HepG2 (cell line): ENCODE measurements around the gene LRIG1.

Experiments used
- CEBPB ChIP-seq: IDR thresholded peaks from 2 replicates; pipeline ENCODE4 v1.6.1; 2011; ENCODE audit warnings: low read depth, low read length, improper control_type of control experiment, borderline replicate concordance
- ERF ChIP-seq: IDR thresholded peaks from 2 replicates; pipeline ENCODE4 v1.6.1; 2018; ENCODE audit warnings: missing biosample characterization, missing genetic modification reagents
- MXD4 ChIP-seq: IDR thresholded peaks from 2 replicates; pipeline ENCODE4 v1.6.1; 2016; ENCODE audit warnings: mild to moderate bottlenecking, missing biosample characterization, missing genetic modification reagents
- NONO ChIP-seq, 2 experiments: fragments of 450-650 bp in 1 of 2; sonication (generic) in 1 of 2; formaldehyde crosslinking in 1 of 2; IDR thresholded peaks in 1 of 2; conservative IDR thresholded peaks in 1 of 2; 2 replicates each; pipeline versions ENCODE4 v1.6.1 to v1.8.0; 2017 to 2022; ENCODE audit warnings: mild to moderate bottlenecking in 1 of 2, missing genetic modification reagents in 1 of 2, moderate library complexity in 1 of 2
- RELA ChIP-seq: sonication (generic); formaldehyde crosslinking; IDR thresholded peaks from 2 replicates; pipeline ENCODE4 v1.4.0; 2020; ENCODE audit warnings: missing genetic modification reagents
- RFX3 ChIP-seq: IDR thresholded peaks from 2 replicates; pipeline ENCODE4 v1.6.1; 2016; ENCODE audit warnings: missing biosample characterization, missing genetic modification reagents
- SUZ12 ChIP-seq: fragments of 150-350 bp; IDR thresholded peaks from 2 replicates; pipeline ENCODE4 v1.6.1; 2014; ENCODE audit warnings: low read depth, low read length
- TCF12 ChIP-seq, 2 experiments: fragments of 450-650 bp in 1 of 2; sonication (generic) in 1 of 2; formaldehyde crosslinking in 1 of 2; IDR thresholded peaks; 2 replicates each; pipeline versions ENCODE4 v1.6.1 to v1.8.0; 2017 to 2022; ENCODE audit warnings: antibody characterized with exemption in 1 of 2, mild to moderate bottlenecking in 1 of 2, missing genetic modification reagents in 1 of 2, moderate library complexity in 1 of 2
- TRIM24 ChIP-seq: sonication (generic); formaldehyde crosslinking; IDR thresholded peaks from 2 replicates; pipeline ENCODE4 v1.8.0; 2022; ENCODE audit warnings: mild to moderate bottlenecking, missing genetic modification reagents
- ZNF354B ChIP-seq: sonication (generic); formaldehyde crosslinking; IDR thresholded peaks from 2 replicates; pipeline ENCODE4 v1.8.0; 2022; ENCODE audit warnings: mild to moderate bottlenecking, missing genetic modification reagents
- TF ChIP-seq, protein P1 (sequence below): sonication (generic); formaldehyde crosslinking; IDR thresholded peaks from 2 replicates; pipeline ENCODE4 v1.4.0; 2020; ENCODE audit warnings: missing genetic modification reagents
- TF ChIP-seq, protein P2 (sequence below): sonication (generic); formaldehyde crosslinking; IDR thresholded peaks from 2 replicates; pipeline ENCODE4 v1.5.0; 2020; ENCODE audit warnings: mild to moderate bottlenecking, missing genetic modification reagents, moderate library complexity

DNA sequence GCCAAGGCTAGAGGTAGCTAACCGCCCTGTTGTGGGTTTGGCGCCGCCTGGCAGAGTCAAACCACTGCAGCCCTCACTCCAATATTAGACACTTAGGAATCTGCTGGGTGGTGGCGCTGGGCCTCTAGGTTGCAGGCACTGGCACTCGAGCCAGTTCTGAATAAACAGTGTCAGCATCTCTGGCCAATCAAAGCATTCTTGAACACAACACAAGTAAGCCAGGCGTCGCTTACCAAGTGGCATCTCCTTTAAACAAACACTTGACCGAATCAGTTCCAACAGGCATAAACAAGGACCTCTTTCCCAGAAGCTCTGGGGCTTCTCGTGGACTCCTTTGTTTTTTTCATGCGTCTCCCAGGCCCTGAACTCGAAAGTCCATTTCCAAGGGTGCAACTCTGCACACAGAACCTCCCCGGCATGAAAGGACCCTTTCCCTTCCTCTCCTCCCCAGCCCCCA lies 82.3 kb downstream of the LRIG1 start:
- TF ChIP-seq RELA (CRISPR knock-in tag) (no peak), MXD4 (CRISPR knock-in tag) (no peak), ERF (CRISPR knock-in tag) (no peak), SUZ12 (no peak), TCF12 (IDR thresholded peaks at IDR 0.05) (no peak), TCF12 (CRISPR knock-in tag; IDR thresholded peaks at IDR 0.05) (no peak), TRIM24 (CRISPR knock-in tag) (no peak), ZNF354B (CRISPR knock-in tag) (no peak), CEBPB (no peak), NONO (IDR thresholded peaks at IDR 0.05) (no peak), NONO (CRISPR knock-in tag; conservative IDR thresholded peaks at IDR 0.05) (no peak), RFX3 (no peak)
- TF ChIP-seq, protein P1, sequence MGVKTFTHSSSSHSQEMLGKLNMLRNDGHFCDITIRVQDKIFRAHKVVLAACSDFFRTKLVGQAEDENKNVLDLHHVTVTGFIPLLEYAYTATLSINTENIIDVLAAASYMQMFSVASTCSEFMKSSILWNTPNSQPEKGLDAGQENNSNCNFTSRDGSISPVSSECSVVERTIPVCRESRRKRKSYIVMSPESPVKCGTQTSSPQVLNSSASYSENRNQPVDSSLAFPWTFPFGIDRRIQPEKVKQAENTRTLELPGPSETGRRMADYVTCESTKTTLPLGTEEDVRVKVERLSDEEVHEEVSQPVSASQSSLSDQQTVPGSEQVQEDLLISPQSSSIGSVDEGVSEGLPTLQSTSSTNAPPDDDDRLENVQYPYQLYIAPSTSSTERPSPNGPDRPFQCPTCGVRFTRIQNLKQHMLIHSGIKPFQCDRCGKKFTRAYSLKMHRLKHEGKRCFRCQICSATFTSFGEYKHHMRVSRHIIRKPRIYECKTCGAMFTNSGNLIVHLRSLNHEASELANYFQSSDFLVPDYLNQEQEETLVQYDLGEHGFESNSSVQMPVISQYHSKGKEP (CRISPR knock-in tag) = no peak
- TF ChIP-seq, protein P2, sequence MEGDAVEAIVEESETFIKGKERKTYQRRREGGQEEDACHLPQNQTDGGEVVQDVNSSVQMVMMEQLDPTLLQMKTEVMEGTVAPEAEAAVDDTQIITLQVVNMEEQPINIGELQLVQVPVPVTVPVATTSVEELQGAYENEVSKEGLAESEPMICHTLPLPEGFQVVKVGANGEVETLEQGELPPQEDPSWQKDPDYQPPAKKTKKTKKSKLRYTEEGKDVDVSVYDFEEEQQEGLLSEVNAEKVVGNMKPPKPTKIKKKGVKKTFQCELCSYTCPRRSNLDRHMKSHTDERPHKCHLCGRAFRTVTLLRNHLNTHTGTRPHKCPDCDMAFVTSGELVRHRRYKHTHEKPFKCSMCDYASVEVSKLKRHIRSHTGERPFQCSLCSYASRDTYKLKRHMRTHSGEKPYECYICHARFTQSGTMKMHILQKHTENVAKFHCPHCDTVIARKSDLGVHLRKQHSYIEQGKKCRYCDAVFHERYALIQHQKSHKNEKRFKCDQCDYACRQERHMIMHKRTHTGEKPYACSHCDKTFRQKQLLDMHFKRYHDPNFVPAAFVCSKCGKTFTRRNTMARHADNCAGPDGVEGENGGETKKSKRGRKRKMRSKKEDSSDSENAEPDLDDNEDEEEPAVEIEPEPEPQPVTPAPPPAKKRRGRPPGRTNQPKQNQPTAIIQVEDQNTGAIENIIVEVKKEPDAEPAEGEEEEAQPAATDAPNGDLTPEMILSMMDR (CRISPR knock-in tag) = no peak
